Bronchial smooth muscle cell (primary cell): ENCODE results near the gene HAUS6. TPM values are rescaled to one million over a fixed set of nuclear protein-coding genes. Genes with fewer than 3 reads are reported as not detected.

Experiments used
- total RNA-seq: library from RNA; depleted of rRNA; stranded (reverse); fragments of >200 nt; gene quantifications from 2 replicates; pipeline ENCODE4 v1.2.1, GENCODE V29; 2014

HAUS6 gene, protein sequence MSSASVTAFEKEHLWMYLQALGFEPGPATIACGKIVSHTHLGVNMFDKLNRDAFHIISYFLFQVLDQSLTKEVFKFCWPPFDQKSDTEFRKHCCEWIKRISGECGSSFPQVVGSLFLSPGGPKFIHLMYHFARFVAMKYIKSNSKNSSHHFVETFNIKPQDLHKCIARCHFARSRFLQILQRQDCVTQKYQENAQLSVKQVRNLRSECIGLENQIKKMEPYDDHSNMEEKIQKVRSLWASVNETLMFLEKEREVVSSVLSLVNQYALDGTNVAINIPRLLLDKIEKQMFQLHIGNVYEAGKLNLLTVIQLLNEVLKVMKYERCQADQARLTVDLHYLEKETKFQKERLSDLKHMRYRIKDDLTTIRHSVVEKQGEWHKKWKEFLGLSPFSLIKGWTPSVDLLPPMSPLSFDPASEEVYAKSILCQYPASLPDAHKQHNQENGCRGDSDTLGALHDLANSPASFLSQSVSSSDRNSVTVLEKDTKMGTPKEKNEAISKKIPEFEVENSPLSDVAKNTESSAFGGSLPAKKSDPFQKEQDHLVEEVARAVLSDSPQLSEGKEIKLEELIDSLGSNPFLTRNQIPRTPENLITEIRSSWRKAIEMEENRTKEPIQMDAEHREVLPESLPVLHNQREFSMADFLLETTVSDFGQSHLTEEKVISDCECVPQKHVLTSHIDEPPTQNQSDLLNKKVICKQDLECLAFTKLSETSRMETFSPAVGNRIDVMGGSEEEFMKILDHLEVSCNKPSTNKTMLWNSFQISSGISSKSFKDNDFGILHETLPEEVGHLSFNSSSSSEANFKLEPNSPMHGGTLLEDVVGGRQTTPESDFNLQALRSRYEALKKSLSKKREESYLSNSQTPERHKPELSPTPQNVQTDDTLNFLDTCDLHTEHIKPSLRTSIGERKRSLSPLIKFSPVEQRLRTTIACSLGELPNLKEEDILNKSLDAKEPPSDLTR
- total RNA-seq: 4.0 and 6.6 TPM in 2 replicates

DNA sequence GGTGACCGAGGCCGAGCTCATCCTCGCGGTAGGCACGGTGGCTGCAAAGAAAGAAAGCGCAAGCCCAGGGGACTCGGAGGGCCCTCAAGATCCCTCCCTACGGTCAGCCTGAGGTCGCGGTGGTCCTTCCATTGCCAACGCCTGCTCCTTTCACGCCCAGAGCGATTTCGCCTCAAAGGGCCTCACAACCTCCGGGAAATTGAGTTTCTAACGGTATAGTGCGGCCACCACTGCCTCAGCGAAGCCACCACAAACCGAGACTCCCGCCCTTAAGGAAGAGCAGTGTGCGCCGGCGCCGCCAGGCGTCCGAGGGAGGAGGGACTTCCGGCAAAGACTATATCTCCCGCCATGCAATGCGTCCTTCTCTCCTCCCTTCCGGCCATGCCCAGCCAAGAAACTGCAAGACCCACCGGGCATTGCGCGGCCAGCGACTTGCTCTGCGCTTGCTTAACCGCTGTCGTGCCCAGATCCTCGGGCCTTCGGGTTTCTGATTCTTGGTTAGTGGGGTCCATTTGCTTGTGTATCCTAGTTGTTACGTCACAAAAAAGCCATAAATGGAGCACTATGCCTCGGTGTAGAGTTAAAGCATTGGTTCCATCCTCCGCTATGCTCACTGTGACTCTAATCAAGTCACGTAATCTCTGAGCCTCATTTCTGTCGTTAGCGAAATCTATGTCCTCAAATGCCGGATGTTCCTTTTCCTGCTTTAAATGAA is at the start of gene HAUS6:
HAUS6 (minus strand) TSS at position 274 of the 715 bp plus-strand sequence; CDS start at position 21, 253 bp downstream.

DNA sequence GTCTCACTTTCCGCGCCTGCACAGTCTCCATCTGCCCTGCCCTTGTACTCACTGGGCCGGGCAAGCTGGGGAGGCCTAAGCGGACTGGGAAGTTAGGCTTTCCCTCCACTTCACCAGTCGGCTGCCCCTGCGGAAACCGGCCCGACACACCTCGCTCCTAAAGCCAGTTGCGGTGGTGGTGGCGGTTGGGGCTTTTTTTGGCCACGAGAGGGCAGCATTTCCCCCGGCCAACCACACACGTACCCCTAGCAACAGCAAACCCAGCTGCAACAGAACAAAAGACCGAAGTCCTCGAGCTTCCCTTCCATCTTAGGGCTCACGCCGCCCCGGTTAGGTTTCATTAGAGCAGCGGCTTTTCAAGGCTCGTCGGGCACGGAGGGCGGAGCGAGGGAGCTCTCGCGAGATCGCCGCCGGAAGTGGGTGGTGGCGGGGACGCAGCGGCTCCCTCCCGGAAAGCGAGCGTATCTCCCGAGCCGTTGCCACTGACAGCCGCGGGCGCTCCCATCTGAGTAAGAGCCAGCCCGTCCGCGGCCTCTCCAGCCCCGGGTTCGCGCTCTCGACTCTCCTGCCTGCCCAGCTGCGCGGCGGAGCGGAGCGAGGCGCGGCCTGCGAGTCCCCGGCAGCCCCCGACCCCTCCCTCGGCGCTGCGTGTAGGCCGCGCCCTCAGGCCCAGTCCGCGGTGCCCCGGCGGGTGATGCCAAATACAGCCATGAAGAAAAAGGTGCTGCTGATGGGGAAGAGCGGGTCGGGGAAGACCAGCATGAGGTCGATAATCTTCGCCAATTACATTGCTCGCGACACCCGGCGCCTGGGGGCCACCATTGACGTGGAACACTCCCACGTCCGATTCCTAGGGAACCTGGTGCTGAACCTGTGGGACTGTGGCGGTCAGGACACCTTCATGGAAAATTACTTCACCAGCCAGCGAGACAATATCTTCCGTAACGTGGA is 53.5 kb downstream of the HAUS6 start, which contains the start of gene RRAGA:
RRAGA (plus strand) TSS at position 462 of the 951 bp plus-strand sequence; CDS start at position 695, 233 bp downstream.

DNA sequence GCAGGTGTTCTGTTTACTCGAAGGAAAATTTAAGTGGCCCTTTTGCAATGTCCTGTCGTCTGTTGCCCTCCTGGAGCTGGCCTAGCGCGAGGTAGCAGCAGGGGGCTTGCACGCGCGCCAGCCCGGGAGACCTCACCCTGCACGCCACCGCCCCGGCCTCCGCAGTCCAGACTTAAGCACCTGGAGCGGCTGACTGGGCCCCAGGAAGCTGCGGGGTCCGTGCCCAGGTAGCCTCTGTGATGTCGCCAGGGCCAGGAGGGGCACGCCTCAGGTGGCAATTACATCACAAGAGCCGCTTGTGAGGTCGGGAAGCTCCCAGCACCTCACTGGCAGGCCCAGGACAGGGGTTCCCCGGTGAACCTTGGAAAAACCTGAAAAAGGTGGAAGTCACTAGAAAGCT is 69.7 kb downstream of the HAUS6 start, which contains the start of gene SAXO1:
SAXO1 (minus strand) TSS at position 195 of the 400 bp plus-strand sequence. CDS start 301 bp downstream, outside the sequence.

Other genes with a start within 250 kb of the HAUS6 start
- gene SAXO1, start 69.7 kb downstream of the HAUS6 start, total RNA-seq: 0.09 and 0.16 TPM in 2 replicates
- gene RRAGA, start 53.5 kb downstream of the HAUS6 start, total RNA-seq: 50.8 and 56.6 TPM in 2 replicates
- 124 and 327 TPM in 2 replicates for gene PLIN2, start 24.6 kb upstream of the HAUS6 start, total RNA-seq
- 49.8 and 51.4 TPM in 2 replicates for gene DENND4C, start 127.8 kb upstream of the HAUS6 start, total RNA-seq